IgD-negative memory B cell (primary cell): Measurements from ENCODE around the gene TFF2. TPM values are rescaled to one million over a fixed set of nuclear protein-coding genes. Genes with fewer than 3 reads are reported as not detected.

ENCODE experiments used
- H3K27ac Mint-ChIP-seq, 3 donors: one replicate each; pipeline ENCODE4 v1.8.0; 2020 to 2022; ENCODE audit warnings: mild to moderate bottlenecking in 3 of 3, mixed read lengths in 3 of 3, moderate library complexity in 1 of 3
- H3K27me3 Mint-ChIP-seq: one replicate; pipeline ENCODE4 v1.8.0; 2021; ENCODE audit warnings: mixed read lengths
- H3K36me3 Mint-ChIP-seq: one replicate; pipeline ENCODE4 v1.8.0; 2020; ENCODE audit warnings: mild to moderate bottlenecking, mixed read lengths
- H3K4me1 Mint-ChIP-seq, 3 donors: one replicate each; pipeline ENCODE4 v1.8.0; 2020 to 2022; ENCODE audit warnings: mixed read lengths in 3 of 3, mild to moderate bottlenecking in 1 of 3
- H3K4me3 Mint-ChIP-seq, 4 donors: one replicate each; pipeline ENCODE4 v1.8.0; 2020 to 2022; ENCODE audit warnings: mild to moderate bottlenecking in 4 of 4, mixed read lengths in 4 of 4, moderate library complexity in 3 of 4
- H3K9me3 Mint-ChIP-seq, 3 donors: one replicate each; pipeline ENCODE4 v1.8.0; 2020 to 2021; ENCODE audit warnings: mixed read lengths in 3 of 3, mild to moderate bottlenecking in 1 of 3
- polyA plus RNA-seq: library from polyadenylated mRNA; unstranded; fragments of 300-500 nt; fragmentation: Illumina TruSeq; gene quantifications from one replicate; pipeline ENCODE4 v1.2.3, GENCODE V29; 2021

The TFF2 gene
- polyA plus RNA-seq, 1 donor from 2014 or later = not detected

DNA sequence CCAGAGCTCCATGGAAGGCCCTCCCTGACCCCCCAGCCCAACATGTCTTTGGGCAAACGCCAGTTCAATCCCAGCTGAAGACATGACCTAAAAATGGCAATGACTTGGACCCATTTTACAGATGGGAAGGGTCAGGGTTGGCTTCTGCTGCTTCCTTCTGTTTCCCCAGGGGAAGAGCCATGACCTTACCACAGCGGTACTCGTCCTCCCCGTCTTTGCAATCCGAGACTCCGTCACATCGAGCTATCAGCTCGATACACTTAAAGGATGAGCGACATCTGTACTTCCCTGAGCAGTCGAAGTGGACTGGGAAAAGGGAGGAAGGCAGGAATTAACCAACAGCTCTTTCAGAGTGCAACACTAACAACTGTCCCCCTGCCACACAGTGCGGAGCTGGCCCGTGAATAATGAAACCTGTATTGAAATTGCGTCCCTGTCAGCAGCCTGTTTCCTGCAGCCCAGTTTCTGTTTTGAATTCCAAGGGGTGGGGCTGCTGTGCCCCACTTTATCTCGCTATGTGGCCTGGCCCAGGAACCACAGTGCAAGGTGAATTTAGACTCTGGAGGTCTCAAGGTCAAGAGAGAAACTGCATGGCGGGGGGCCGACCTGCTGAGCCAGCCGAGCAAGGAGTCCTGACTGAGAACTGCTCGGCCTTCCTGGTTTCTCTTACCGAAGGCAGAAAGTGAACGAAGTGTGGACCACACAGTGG, 38.1 kb upstream of the TFF2 start:
- H3K4me1 Mint-ChIP-seq = peaks cover 15 to 28% (median 25%) of the 10 kb centered on the region in 3 donors
- no peak overlapping the region for H3K27ac Mint-ChIP-seq
- H3K4me3 Mint-ChIP-seq = no peak overlapping the region
- peaks cover 2% of the 10 kb centered on the region for H3K36me3 Mint-ChIP-seq
- H3K27me3 Mint-ChIP-seq = peaks cover 25% of the 10 kb centered on the region
- H3K9me3 Mint-ChIP-seq = no peaks in the 10 kb centered on the region

- peaks cover 10 to 23% (median 18%) of the 10 kb centered on the region in 3 donors for H3K4me1 Mint-ChIP-seq
- no peak overlapping the region for H3K27ac Mint-ChIP-seq
- peaks cover 2% of the 10 kb centered on the region for H3K36me3 Mint-ChIP-seq
- peaks cover 23% of the 10 kb centered on the region for H3K27me3 Mint-ChIP-seq
- no peaks in the 10 kb centered on the region for H3K9me3 Mint-ChIP-seq
- H3K4me3 Mint-ChIP-seq = no peak overlapping the region
Observed at GRCh38 chr21:42387843-42388340, 37.1 kb upstream of the TFF2 start.

- H3K27ac Mint-ChIP-seq = no peak overlapping the region
- H3K4me3 Mint-ChIP-seq = peak overlapping the region in 1 of 4 donors; percentile 22
- peaks cover 2% of the 10 kb centered on the region for H3K36me3 Mint-ChIP-seq
- peaks cover 23% of the 10 kb centered on the region for H3K27me3 Mint-ChIP-seq
- H3K9me3 Mint-ChIP-seq = peaks cover 0 to 5% (median 3%) of the 10 kb centered on the region in 3 donors
- H3K4me1 Mint-ChIP-seq = peaks cover 10 to 19% (median 16%) of the 10 kb centered on the region in 3 donors
Observed at GRCh38 chr21:42387164-42387563, 36.4 kb upstream of the TFF2 start.

GRCh38 chr21:42386034-42386591, 35.3 kb upstream of the TFF2 start:
- H3K27ac Mint-ChIP-seq = no peak overlapping the region
- peaks cover 10 to 16% (median 14%) of the 10 kb centered on the region in 3 donors for H3K4me1 Mint-ChIP-seq
- H3K4me3 Mint-ChIP-seq = no peak overlapping the region
- H3K36me3 Mint-ChIP-seq = peaks cover 2% of the 10 kb centered on the region
- peaks cover 16% of the 10 kb centered on the region for H3K27me3 Mint-ChIP-seq
- peaks cover 7 to 11% (median 10%) of the 10 kb centered on the region in 3 donors for H3K9me3 Mint-ChIP-seq

DNA sequence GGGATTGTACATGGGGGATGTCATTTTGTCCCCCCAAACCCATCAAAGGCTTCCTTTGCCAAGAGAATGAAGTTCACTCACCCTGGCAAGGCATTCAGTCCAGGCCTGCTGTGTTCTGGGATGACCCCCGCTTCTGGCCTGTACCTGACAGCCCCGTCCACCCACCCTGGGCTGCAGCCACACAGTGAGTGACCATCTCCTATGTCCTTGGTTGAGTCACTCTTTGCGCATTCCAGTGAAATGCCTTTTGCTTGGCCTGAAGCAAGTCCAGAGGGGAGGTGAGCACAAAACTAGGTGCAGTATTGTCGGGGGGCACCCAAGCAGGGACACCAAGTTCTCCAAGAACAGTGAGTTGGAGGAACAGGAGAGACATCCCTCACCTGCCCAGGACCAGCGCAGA, 34.8 kb upstream of the TFF2 start:
- Mint-ChIP-seq H3K27me3 (peaks cover 16% of the 10 kb centered on the region), H3K27ac (no peak overlapping the region), H3K9me3 (peaks cover 7 to 11% (median 10%) of the 10 kb centered on the region in 3 donors), H3K4me3 (no peak overlapping the region), H3K4me1 (peaks cover 10 to 16% (median 13%) of the 10 kb centered on the region in 3 donors), H3K36me3 (peaks cover 2% of the 10 kb centered on the region)

DNA sequence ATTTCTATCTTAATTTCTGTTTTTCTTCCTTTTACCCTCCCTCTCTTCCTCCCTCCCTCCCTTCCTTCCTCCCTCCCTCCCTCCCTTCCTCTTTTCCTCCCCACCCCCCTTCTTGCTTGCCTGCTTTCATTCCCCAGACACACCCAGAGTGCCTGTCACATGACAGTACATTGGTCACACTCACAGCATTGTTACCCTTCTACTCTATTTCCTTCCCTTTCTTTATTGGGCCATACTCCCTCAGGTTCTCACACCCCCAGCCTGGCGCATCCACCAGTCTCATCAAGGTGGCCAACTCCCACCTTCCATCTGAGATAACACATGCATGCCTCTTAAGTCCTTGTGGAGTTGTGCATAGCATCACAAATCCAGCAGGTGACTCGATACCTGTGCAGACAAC, 34.2 kb upstream of the TFF2 start:
- Mint-ChIP-seq H3K4me1 (peaks cover 10 to 16% (median 11%) of the 10 kb centered on the region in 3 donors), H3K27me3 (peaks cover 17% of the 10 kb centered on the region), H3K36me3 (peaks cover 2% of the 10 kb centered on the region), H3K9me3 (peaks cover 7 to 11% (median 10%) of the 10 kb centered on the region in 3 donors), H3K27ac (peak overlapping the region in 2 of 3 donors; percentile 17 to 71), H3K4me3 (peak overlapping the region in 2 of 4 donors; percentile 6 to 78)

- Mint-ChIP-seq H3K4me1 (peaks cover 14 to 16% (median 14%) of the 10 kb centered on the region in 3 donors), H3K36me3 (peaks cover 2% of the 10 kb centered on the region), H3K9me3 (peaks cover 7 to 11% (median 10%) of the 10 kb centered on the region in 3 donors), H3K27ac (no peak overlapping the region), H3K27me3 (peaks cover 20% of the 10 kb centered on the region), H3K4me3 (peak overlapping the region in 2 of 4 donors; percentile 47 to 58)
Observed at GRCh38 chr21:42384156-42384945, 33.6 kb upstream of the TFF2 start.

- Mint-ChIP-seq H3K9me3 (peaks cover 7 to 11% (median 10%) of the 10 kb centered on the region in 3 donors), H3K27ac (no peak overlapping the region), H3K27me3 (peaks cover 15% of the 10 kb centered on the region), H3K4me1 (peaks cover 16% of the 10 kb centered on the region in 3 donors), H3K4me3 (no peak overlapping the region), H3K36me3 (peaks cover 2% of the 10 kb centered on the region)
Observed at GRCh38 chr21:42383331-42383730, 32.5 kb upstream of the TFF2 start.

DNA sequence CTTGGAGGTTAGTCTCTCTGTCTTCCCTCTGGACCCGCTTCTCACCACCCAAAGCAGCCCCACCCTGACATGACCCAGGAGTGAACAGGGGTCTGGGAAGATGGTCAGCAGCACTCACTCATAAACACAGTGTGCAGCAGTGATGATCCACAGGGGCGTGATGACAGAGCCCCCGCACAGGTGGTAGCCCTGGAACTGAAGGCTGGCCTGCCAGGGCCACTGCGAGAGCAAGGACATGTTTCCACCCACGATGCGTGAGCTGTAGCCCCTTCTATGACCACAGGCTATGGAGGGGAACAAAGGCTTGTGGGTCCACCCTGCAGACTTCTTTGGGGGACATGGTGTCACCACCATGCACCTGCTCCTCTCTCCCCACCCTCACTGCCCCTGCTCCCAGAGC, 32.1 kb upstream of the TFF2 start:
- H3K36me3 Mint-ChIP-seq = peaks cover 2% of the 10 kb centered on the region
- no peak overlapping the region for H3K4me3 Mint-ChIP-seq
- no peak overlapping the region for H3K27ac Mint-ChIP-seq
- H3K27me3 Mint-ChIP-seq = peaks cover 14% of the 10 kb centered on the region
- H3K4me1 Mint-ChIP-seq = peaks cover 16 to 18% (median 16%) of the 10 kb centered on the region in 3 donors
- H3K9me3 Mint-ChIP-seq = peaks cover 7 to 11% (median 10%) of the 10 kb centered on the region in 3 donors

DNA sequence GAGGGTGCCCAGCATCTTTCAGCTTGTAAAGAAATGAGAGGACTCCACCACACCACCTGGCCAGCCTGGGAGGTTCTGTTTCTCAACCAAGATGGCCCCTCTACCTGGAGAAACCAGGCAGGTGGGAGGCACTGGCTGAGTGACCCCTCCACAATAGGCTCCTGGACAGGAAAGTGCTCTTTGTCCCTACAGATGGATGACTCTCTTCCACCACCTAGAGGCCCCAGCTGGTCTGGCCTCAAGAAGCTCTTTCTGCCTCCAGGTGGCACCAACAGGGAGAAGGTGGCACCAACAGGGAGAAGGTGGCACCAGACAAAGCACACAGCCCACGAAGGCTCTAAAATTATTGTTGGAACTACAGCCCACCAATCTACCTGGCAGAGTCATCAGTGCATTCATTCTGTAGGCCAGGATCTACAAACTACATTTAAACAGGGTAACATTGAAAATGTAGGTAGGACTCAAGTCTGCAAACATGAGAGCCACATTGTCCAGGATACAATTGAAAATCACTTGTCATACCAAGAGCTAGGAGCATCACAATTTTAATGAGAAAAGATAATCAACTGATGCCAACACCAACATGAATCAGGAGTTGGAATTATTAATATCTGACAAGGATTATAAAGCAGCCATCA, 30.7 kb upstream of the TFF2 start:
- Mint-ChIP-seq H3K27me3 (peaks cover 8% of the 10 kb centered on the region), H3K9me3 (peaks cover 7 to 11% (median 10%) of the 10 kb centered on the region in 3 donors), H3K27ac (no peak overlapping the region), H3K4me1 (peaks cover 15 to 16% (median 15%) of the 10 kb centered on the region in 3 donors), H3K36me3 (no peaks in the 10 kb centered on the region), H3K4me3 (no peak overlapping the region)

- Mint-ChIP-seq H3K27me3 (peaks cover 9% of the 10 kb centered on the region), H3K4me1 (peaks cover 10 to 15% (median 14%) of the 10 kb centered on the region in 3 donors), H3K9me3 (peaks cover 7 to 11% (median 10%) of the 10 kb centered on the region in 3 donors), H3K27ac (peak overlapping the region in 1 of 3 donors; percentile 59), H3K4me3 (peak overlapping the region in 2 of 4 donors; percentile 74 to 95), H3K36me3 (no peaks in the 10 kb centered on the region)
Observed at GRCh38 chr21:42379426-42380215, 28.8 kb upstream of the TFF2 start.

- Mint-ChIP-seq H3K27ac (peak overlapping the region in 1 of 3 donors; percentile 59), H3K4me3 (peak overlapping the region in 1 of 4 donors; percentile 45), H3K9me3 (peaks cover 7 to 11% (median 10%) of the 10 kb centered on the region in 3 donors), H3K36me3 (no peaks in the 10 kb centered on the region), H3K4me1 (peaks cover 2 to 10% (median 9%) of the 10 kb centered on the region in 3 donors), H3K27me3 (peaks cover 9% of the 10 kb centered on the region)
Observed at GRCh38 chr21:42378418-42378817, 27.6 kb upstream of the TFF2 start.

DNA sequence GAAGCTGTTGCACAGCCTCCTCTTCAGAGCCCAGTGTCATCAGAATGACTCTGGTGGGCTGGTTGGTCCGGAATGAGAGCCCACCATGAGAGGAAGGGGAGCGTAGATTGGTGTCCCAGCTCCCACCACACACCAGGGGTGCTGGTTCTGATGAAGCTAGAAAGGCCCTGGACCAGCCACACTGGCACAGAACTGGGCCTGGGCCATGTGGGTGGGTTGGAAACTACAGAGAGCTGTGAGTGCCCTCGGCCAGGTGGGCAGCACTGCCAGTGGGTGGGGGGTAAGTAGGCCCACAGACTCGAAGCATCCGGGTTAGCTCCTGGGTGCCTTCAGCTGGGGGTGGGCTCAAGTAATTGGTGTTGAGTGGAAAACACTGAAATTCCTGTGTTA, 27.2 kb upstream of the TFF2 start:
- Mint-ChIP-seq H3K4me1 (peaks cover 2 to 10% (median 9%) of the 10 kb centered on the region in 3 donors), H3K36me3 (no peaks in the 10 kb centered on the region), H3K27ac (no peak overlapping the region), H3K9me3 (peaks cover 7 to 11% (median 10%) of the 10 kb centered on the region in 3 donors), H3K27me3 (peaks cover 12% of the 10 kb centered on the region), H3K4me3 (no peak overlapping the region)
